ENCODE measurements around the gene FAM229A. TPM values are rescaled to one million over a fixed set of nuclear protein-coding genes. Genes with fewer than 3 reads are reported as not detected.

FAM229A gene
- total and polyA plus RNA-seq, 9 of the 15 experiments (the other 6 are each of a cell fraction or from before 2014, with no cell fraction given) = 0.04 to 21.6 (median 7.4) TPM

DNA sequence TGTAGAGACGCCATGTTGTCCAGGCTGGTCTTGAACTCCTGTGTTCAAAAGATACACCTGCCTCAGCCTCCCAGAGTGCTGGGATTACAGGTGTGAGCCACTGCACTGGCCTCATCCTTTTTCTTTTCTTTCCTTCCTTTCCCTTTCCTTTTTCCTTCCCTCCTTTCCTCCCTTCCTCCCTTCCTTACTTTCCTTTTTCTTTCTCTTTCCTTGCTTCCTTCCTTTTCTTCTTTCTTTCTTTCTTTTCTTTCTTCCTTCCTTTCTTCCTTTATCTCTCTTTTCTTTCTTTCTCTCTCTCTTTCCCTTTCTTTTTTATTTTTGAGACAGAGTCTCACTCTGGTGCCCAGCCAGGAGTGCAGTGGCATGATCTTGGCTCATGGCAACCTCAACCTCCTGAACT, 5.8 kb downstream of the FAM229A start (continued):
- no peak for TF ChIP-seq TSHZ1 (CRISPR knock-in tag; IDR thresholded peaks at IDR 0.05)
- TF ChIP-seq BRCA1 (IDR thresholded peaks at IDR 0.05) = no peak
- TF ChIP-seq BRCA1 (CRISPR knock-in tag; IDR thresholded peaks at IDR 0.05) = no peak
- no peak for TF ChIP-seq BRF1 (IDR thresholded peaks at IDR 0.05; ENCODE audit: borderline replicate concordance, extremely low read depth, insufficient read length)
- TF ChIP-seq ARID2 (IDR thresholded peaks at IDR 0.05) = no peak
- TF ChIP-seq ZNF232 (CRISPR knock-in tag; IDR thresholded peaks at IDR 0.05) = no peak
- TF ChIP-seq, protein P1, sequence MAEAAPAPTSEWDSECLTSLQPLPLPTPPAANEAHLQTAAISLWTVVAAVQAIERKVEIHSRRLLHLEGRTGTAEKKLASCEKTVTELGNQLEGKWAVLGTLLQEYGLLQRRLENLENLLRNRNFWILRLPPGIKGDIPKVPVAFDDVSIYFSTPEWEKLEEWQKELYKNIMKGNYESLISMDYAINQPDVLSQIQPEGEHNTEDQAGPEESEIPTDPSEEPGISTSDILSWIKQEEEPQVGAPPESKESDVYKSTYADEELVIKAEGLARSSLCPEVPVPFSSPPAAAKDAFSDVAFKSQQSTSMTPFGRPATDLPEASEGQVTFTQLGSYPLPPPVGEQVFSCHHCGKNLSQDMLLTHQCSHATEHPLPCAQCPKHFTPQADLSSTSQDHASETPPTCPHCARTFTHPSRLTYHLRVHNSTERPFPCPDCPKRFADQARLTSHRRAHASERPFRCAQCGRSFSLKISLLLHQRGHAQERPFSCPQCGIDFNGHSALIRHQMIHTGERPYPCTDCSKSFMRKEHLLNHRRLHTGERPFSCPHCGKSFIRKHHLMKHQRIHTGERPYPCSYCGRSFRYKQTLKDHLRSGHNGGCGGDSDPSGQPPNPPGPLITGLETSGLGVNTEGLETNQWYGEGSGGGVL (CRISPR knock-in tag; IDR thresholded peaks at IDR 0.05) = no peak
- no peak for TF ChIP-seq SNIP1 (IDR thresholded peaks at IDR 0.05; ENCODE audit: low read depth)
- TF ChIP-seq RBM25 (IDR thresholded peaks at IDR 0.05; ENCODE audit: low read depth, low read length, severe bottlenecking) = no peak
- no peak for TF ChIP-seq ZNF717 (CRISPR knock-in tag; IDR thresholded peaks at IDR 0.05)
- TF ChIP-seq, protein P2, sequence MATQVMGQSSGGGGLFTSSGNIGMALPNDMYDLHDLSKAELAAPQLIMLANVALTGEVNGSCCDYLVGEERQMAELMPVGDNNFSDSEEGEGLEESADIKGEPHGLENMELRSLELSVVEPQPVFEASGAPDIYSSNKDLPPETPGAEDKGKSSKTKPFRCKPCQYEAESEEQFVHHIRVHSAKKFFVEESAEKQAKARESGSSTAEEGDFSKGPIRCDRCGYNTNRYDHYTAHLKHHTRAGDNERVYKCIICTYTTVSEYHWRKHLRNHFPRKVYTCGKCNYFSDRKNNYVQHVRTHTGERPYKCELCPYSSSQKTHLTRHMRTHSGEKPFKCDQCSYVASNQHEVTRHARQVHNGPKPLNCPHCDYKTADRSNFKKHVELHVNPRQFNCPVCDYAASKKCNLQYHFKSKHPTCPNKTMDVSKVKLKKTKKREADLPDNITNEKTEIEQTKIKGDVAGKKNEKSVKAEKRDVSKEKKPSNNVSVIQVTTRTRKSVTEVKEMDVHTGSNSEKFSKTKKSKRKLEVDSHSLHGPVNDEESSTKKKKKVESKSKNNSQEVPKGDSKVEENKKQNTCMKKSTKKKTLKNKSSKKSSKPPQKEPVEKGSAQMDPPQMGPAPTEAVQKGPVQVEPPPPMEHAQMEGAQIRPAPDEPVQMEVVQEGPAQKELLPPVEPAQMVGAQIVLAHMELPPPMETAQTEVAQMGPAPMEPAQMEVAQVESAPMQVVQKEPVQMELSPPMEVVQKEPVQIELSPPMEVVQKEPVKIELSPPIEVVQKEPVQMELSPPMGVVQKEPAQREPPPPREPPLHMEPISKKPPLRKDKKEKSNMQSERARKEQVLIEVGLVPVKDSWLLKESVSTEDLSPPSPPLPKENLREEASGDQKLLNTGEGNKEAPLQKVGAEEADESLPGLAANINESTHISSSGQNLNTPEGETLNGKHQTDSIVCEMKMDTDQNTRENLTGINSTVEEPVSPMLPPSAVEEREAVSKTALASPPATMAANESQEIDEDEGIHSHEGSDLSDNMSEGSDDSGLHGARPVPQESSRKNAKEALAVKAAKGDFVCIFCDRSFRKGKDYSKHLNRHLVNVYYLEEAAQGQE (IDR thresholded peaks at IDR 0.05; ENCODE audit: borderline replicate concordance) = no peak
- TF ChIP-seq, protein P2 (CRISPR knock-in tag; IDR thresholded peaks at IDR 0.05; ENCODE audit: low read depth) = no peak

Data from K562 (cell line).